ENCODE measurements around the gene ASXL3.

- TF ChIP-seq CTCF (IDR thresholded peaks at IDR 0.05; ENCODE audit: low read length) (no peak), EZH2 (IDR thresholded peaks at IDR 0.05; ENCODE audit: borderline replicate concordance, low read length) (no peak)
Observed at GRCh38 chr18:33755391-33755790, 177.4 kb downstream of the ASXL3 start.

All from OCI-LY1 (cell line).